Loucy (cell line): ENCODE data around the gene STAT3.

Experiments used
- EZH2phosphoT487 ChIP-seq: fragments of 200-600 bp; IDR thresholded peaks from 2 replicates; pipeline ENCODE4 v1.6.1; 2018; ENCODE audit warnings: antibody characterized with exemption, mild to moderate bottlenecking, moderate library complexity, borderline replicate concordance
- TF ChIP-seq, protein P1 (sequence below): fragments of 200-600 bp; sonication (generic); conservative IDR thresholded peaks from 2 replicates; pipeline ENCODE4 v1.5.1; 2014; ENCODE audit warnings: mild to moderate bottlenecking, antibody characterized with exemption, low read length

DNA sequence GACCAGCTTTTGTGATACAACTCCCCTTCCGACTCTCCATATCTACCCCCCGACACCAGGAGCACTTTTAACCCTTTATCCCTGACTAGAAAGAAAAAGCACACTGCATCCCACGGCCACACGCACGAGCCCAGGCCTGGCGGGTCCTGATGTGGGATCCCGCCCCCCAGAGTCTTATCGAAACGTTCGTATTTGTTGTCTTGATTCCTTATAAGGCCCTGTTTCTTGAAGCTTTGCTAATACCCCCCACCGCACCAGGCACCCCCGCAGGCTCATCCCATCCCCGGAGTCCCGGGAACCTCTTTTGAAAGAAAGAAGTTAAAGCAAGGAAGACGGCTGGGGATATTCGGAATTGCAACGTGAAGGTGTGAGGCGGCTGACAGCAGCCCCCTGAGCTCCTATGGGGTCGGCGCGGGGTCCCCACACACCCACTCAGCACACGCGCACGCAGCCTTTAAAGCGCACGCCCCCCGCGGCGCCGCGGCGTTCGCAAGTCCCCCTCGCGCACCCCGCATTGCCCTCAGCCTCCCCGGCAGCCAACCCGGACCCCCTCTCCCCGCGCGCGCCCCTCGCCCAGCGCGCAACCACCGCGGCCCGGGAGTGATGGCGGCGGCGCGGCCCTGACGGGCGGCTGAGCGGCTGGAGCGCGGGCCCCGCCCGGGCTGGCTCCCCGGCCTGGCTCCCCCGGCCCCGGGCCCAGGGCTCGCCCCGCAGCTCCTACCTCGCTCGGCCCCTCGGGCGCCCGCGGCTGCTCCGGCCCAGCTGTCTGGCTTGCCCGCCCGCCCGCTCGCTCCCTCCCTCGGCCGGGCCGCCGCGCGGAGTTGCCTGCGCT, 112.5 kb downstream of the STAT3 start:
- TF ChIP-seq, protein P1, sequence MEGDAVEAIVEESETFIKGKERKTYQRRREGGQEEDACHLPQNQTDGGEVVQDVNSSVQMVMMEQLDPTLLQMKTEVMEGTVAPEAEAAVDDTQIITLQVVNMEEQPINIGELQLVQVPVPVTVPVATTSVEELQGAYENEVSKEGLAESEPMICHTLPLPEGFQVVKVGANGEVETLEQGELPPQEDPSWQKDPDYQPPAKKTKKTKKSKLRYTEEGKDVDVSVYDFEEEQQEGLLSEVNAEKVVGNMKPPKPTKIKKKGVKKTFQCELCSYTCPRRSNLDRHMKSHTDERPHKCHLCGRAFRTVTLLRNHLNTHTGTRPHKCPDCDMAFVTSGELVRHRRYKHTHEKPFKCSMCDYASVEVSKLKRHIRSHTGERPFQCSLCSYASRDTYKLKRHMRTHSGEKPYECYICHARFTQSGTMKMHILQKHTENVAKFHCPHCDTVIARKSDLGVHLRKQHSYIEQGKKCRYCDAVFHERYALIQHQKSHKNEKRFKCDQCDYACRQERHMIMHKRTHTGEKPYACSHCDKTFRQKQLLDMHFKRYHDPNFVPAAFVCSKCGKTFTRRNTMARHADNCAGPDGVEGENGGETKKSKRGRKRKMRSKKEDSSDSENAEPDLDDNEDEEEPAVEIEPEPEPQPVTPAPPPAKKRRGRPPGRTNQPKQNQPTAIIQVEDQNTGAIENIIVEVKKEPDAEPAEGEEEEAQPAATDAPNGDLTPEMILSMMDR, result 0 out of 2 replicates have a peak, but pooled peaks have one; percentile 11
- no peak for TF ChIP-seq EZH2phosphoT487
